Right lobe of liver (tissue), 4 donors: Measurements from ENCODE around the gene PLXNA4.

Experiments used
- POLR2A ChIP-seq: fragments of 450-650 bp; IDR thresholded peaks from one replicate; pipeline ENCODE4 v1.6.1; 2017; ENCODE audit warnings: antibody characterized with exemption, mild to moderate bottlenecking
- TF ChIP-seq, protein P1 (sequence below), 4 donors: fragments of 200-600 bp in 3 of 4; fragments of 450-650 bp in 1 of 4; IDR thresholded peaks; one replicate each; pipeline versions ENCODE4 v1.5.1 to v1.8.0; 2016 to 2022; ENCODE audit warnings: antibody characterized with exemption in 4 of 4, mild to moderate bottlenecking in 2 of 4
- donor health status: DM: no; HTN: no; CAD: no.
- donor health status: DM: no; HTN: no; CAD: no.
- donor health status: DM: no; HTN: yes; CAD: no.

GRCh38 chr7:132181371-132181770, 394.9 kb downstream of the PLXNA4 start:
- TF ChIP-seq POLR2A: no peak
- TF ChIP-seq, protein P1, sequence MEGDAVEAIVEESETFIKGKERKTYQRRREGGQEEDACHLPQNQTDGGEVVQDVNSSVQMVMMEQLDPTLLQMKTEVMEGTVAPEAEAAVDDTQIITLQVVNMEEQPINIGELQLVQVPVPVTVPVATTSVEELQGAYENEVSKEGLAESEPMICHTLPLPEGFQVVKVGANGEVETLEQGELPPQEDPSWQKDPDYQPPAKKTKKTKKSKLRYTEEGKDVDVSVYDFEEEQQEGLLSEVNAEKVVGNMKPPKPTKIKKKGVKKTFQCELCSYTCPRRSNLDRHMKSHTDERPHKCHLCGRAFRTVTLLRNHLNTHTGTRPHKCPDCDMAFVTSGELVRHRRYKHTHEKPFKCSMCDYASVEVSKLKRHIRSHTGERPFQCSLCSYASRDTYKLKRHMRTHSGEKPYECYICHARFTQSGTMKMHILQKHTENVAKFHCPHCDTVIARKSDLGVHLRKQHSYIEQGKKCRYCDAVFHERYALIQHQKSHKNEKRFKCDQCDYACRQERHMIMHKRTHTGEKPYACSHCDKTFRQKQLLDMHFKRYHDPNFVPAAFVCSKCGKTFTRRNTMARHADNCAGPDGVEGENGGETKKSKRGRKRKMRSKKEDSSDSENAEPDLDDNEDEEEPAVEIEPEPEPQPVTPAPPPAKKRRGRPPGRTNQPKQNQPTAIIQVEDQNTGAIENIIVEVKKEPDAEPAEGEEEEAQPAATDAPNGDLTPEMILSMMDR (IDR thresholded peaks at IDR 0.05): no peak
